Endothelial cell (in vitro differentiated cells): Measurements from ENCODE around the gene NAA15. TPM values are rescaled to one million over a fixed set of nuclear protein-coding genes. Genes with fewer than 3 reads are reported as not detected.

Experiments used
- DNase-seq: peaks from one replicate; pipeline ENCODE4 v3.0.0; 2021; ENCODE audit warnings: low spot score
- H3K27ac Mint-ChIP-seq: one replicate; pipeline ENCODE4 v1.8.0; 2021; ENCODE audit warnings: mixed read lengths, inconsistent platforms; ENCODE audit not compliant: unreplicated experiment
- H3K27me3 Mint-ChIP-seq: one replicate; pipeline ENCODE4 v1.8.0; 2021; ENCODE audit warnings: mild to moderate bottlenecking, moderate library complexity, mixed read lengths, inconsistent platforms; ENCODE audit not compliant: unreplicated experiment
- H3K36me3 Mint-ChIP-seq: one replicate; pipeline ENCODE4 v1.8.0; 2021; ENCODE audit warnings: mild to moderate bottlenecking, low read depth, mixed read lengths, inconsistent platforms; ENCODE audit not compliant: unreplicated experiment
- H3K4me1 Mint-ChIP-seq: one replicate; pipeline ENCODE4 v1.8.0; 2021; ENCODE audit warnings: mild to moderate bottlenecking, mixed read lengths, inconsistent platforms; ENCODE audit not compliant: unreplicated experiment
- H3K4me3 Mint-ChIP-seq: one replicate; pipeline ENCODE4 v1.8.0; 2021; ENCODE audit warnings: mild to moderate bottlenecking, mixed read lengths, inconsistent platforms; ENCODE audit not compliant: unreplicated experiment
- H3K9me3 Mint-ChIP-seq: one replicate; pipeline ENCODE4 v1.8.0; 2021; ENCODE audit warnings: mixed read lengths, inconsistent platforms; ENCODE audit not compliant: unreplicated experiment
- CTCF ChIP-seq: fragments of 200-600 bp; sonication (generic); IDR thresholded peaks from one replicate; pipeline ENCODE4 v1.5.0; 2021; ENCODE audit warnings: antibody characterized with exemption; ENCODE audit not compliant: unreplicated experiment
- total RNA-seq: library from RNA; stranded (reverse); fragmentation: NEBNext Ultra II Directional; extraction: Animal tissue kit (Norgen Biotek cat#: 25700); gene quantifications from one replicate; pipeline ENCODE4 v1.2.1, GENCODE V29; 2021; ENCODE audit not compliant: unreplicated experiment

NAA15 gene
- total RNA-seq, 1 donor from 2014 or later: 37.8 TPM

- Mint-ChIP-seq H3K4me3 (no peak overlapping the region), H3K9me3 (no peaks in the 10 kb centered on the region), H3K27me3 (peaks cover 3% of the 10 kb centered on the region), H3K27ac (no peak overlapping the region), H3K4me1 (no peaks in the 10 kb centered on the region), H3K36me3 (no peaks in the 10 kb centered on the region)
- no peak for DNase-seq
- no peak for TF ChIP-seq CTCF
Observed at GRCh38 chr4:139265654-139266053, 35.7 kb upstream of the NAA15 start.

DNA sequence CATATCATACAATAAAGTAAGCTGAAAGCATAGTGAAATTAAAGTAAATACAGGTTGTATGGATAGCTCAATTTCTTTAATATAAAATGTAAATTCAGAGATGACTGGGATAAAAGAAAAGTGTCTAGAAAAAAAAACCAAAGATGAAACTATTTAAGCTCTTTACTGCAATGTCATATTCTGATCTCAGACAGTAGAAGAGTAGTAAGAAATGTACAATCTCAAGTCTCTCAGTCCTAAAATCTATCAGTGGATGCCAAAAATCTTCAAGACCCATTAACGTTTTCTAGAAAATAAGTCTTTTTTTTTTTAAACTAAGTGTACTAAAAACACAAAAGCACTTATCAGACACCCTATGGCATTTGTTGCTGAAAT is 35.1 kb upstream of the NAA15 start:
- no peaks in the 10 kb centered on the region for H3K4me1 Mint-ChIP-seq

GRCh38 chr4:139266583-139267257 is 34.6 kb upstream of the NAA15 start:
- no peak overlapping the region for H3K27ac Mint-ChIP-seq
- H3K9me3 Mint-ChIP-seq: no peaks in the 10 kb centered on the region
- H3K4me3 Mint-ChIP-seq: no peak overlapping the region
- no peak for DNase-seq
- no peaks in the 10 kb centered on the region for H3K36me3 Mint-ChIP-seq
- no peaks in the 10 kb centered on the region for H3K4me1 Mint-ChIP-seq
- peaks cover under 1% of the 10 kb centered on the region for H3K27me3 Mint-ChIP-seq
- no peak for TF ChIP-seq CTCF

More for the DNA sequence above, 35.1 kb upstream of the NAA15 start:
- no peaks in the 10 kb centered on the region for H3K9me3 Mint-ChIP-seq
- H3K4me3 Mint-ChIP-seq: no peak overlapping the region
- no peak for TF ChIP-seq CTCF
- H3K27me3 Mint-ChIP-seq: peaks cover 3% of the 10 kb centered on the region
- DNase-seq: no peak
- no peaks in the 10 kb centered on the region for H3K36me3 Mint-ChIP-seq
- no peak overlapping the region for H3K27ac Mint-ChIP-seq

DNA sequence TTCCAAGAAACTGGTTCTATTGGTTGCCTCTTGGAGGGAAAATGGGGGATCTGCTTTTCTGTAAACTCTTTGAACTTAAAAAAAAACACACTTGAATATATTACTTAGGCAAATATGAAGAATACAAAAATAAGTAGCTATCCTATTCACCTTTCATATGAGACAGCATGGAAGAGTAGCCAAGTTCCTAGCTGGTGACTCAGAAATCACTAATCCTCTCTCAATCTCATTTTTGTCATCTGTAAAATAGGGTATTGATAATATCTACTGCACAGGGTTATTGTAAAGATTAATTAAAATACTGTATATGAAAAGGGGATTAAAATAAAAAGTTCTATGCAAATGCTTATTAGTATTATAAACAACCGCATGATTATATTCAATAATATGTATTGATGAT is 34.0 kb upstream of the NAA15 start:
- no peak for DNase-seq
- Mint-ChIP-seq H3K4me3 (no peak overlapping the region), H3K27ac (no peak overlapping the region), H3K9me3 (no peaks in the 10 kb centered on the region), H3K4me1 (no peaks in the 10 kb centered on the region), H3K36me3 (no peaks in the 10 kb centered on the region), H3K27me3 (no peaks in the 10 kb centered on the region)
- TF ChIP-seq CTCF: no peak

DNA sequence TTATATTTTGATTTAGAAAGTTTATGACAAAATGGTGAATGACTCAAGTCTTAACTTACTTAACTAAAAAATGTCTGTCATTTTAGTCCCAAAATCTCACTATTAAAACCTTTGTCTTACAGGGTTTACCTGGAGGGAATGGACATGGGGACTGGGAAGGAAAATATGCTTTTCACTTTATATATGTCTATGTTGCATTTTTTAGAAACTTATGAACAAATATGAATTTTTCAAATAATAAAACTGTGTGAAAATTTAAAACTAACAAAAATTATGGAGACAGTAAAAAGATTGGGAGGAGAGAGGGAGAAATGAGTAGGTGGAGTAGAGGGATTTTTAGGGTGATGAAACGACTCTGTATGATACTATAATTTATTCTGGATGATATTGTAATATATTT is 27.5 kb upstream of the NAA15 start:
- H3K36me3 Mint-ChIP-seq: no peaks in the 10 kb centered on the region
- H3K4me1 Mint-ChIP-seq: peaks cover 2% of the 10 kb centered on the region
- no peak for TF ChIP-seq CTCF
- no peak for DNase-seq
- no peak overlapping the region for H3K27ac Mint-ChIP-seq
- no peaks in the 10 kb centered on the region for H3K9me3 Mint-ChIP-seq
- peaks cover 2% of the 10 kb centered on the region for H3K27me3 Mint-ChIP-seq
- H3K4me3 Mint-ChIP-seq: no peak overlapping the region
